ENCODE results near the gene PRKAR1B.

PRKAR1B gene

GRCh38 chr7:609365-609764 is 117.7 kb downstream of the PRKAR1B start:
- no peak for TF ChIP-seq CTCF (conservative IDR thresholded peaks at IDR 0.05)
- no peak overlapping the region for H3K27ac ChIP-seq

GRCh38 chr7:608954-609353 is 118.1 kb downstream of the PRKAR1B start:
- TF ChIP-seq CTCF (conservative IDR thresholded peaks at IDR 0.05), result no peak
- H3K27ac ChIP-seq, result no peak overlapping the region

- no peak for TF ChIP-seq CTCF (conservative IDR thresholded peaks at IDR 0.05)
- no peak overlapping the region for H3K27ac ChIP-seq
Observed at GRCh38 chr7:608361-608760, 118.7 kb downstream of the PRKAR1B start.

GRCh38 chr7:607938-608337 is 119.1 kb downstream of the PRKAR1B start:
- H3K27ac ChIP-seq, result no peak overlapping the region
- TF ChIP-seq CTCF (conservative IDR thresholded peaks at IDR 0.05), result no peak

- TF ChIP-seq CTCF (conservative IDR thresholded peaks at IDR 0.05), result no peak
- H3K27ac ChIP-seq, result no peak overlapping the region; the same call in 1 of the 2 replicates
Observed at GRCh38 chr7:605661-606450, 121.2 kb downstream of the PRKAR1B start.

GRCh38 chr7:604884-605531 is 122.1 kb downstream of the PRKAR1B start:
- H3K27ac ChIP-seq, result no peak overlapping the region
- no peak for TF ChIP-seq CTCF (conservative IDR thresholded peaks at IDR 0.05)

- TF ChIP-seq CTCF (conservative IDR thresholded peaks at IDR 0.05), result no peak
- H3K27ac ChIP-seq, result no peak overlapping the region
Observed at GRCh38 chr7:604001-604883, 122.8 kb downstream of the PRKAR1B start.
